ENCODE measurements around the gene TCOF1. TPM values are rescaled to one million over a fixed set of nuclear protein-coding genes. Genes with fewer than 3 reads are reported as not detected.

Gene TCOF1
- total RNA-seq, 5 donors from 2014 or later (not counting 1 experiment from before 2014, with no cell fraction given), result 50.4 to 67.8 (median 58.4) TPM

- H3K4me3 Mint-ChIP-seq, result no peak overlapping the region
- peaks cover 14 to 19% (median 16%) of the 10 kb centered on the region in 3 donors for H3K4me1 Mint-ChIP-seq
- H3K36me3 Mint-ChIP-seq, result no peaks in the 10 kb centered on the region
- H3K4me1 ChIP-seq (ENCODE audit: control insufficient read depth in 1 of 2, extremely low read depth in 1 of 2, insufficient read depth in 2 of 2, low read length in 2 of 2), result peaks cover 0 to 12% of the 10 kb centered on the region in 2 experiments
- ChIA-PET CTCF (interaction anchor here in 1 of 2 donors (0.6 kb wide), 1 partner anchor 1612 kb away, joined by 3 read pairs; no protein-coding TSS in a partner anchor), POLR2A (no interaction called here)
- ATAC-seq (replicated peaks in 1 of 4) (no peak), DNase-seq (no peak)
- H3K27me3 ChIP-seq (replicated peaks in 1 of 2; ENCODE audit: control insufficient read depth in 2 of 2, extremely low read depth in 1 of 2, insufficient read depth in 2 of 2, low read length in 1 of 2), result peaks cover 0 to 11% of the 10 kb centered on the region in 2 experiments
- H3K27ac Mint-ChIP-seq, result no peak overlapping the region
- 80% methylated on average over 2 of the region's 6 CpGs for WGBS (ENCODE audit: insufficient coverage)
- H3K36me3 ChIP-seq (ENCODE audit: control insufficient read depth in 2 of 2, extremely low read depth in 1 of 2, insufficient read depth in 1 of 2, low read length in 1 of 2), result no peaks in the 10 kb centered on the region
- no peak overlapping the region for H3K4me3 ChIP-seq (ENCODE audit: control insufficient read depth in 1 of 2, extremely low read depth in 1 of 2, low read length in 1 of 2)
- H3K9me3 ChIP-seq, result no peaks in the 10 kb centered on the region
- H3K27me3 Mint-ChIP-seq, result peaks cover 0 to 4% of the 10 kb centered on the region in 2 donors
- H3K27ac ChIP-seq (ENCODE audit: low read length), result no peak overlapping the region
- H3K9me3 Mint-ChIP-seq, result no peaks in the 10 kb centered on the region
These were observed 10.9 kb upstream of the TCOF1 start for GRCh38 chr5:150346592-150346991.

DNA sequence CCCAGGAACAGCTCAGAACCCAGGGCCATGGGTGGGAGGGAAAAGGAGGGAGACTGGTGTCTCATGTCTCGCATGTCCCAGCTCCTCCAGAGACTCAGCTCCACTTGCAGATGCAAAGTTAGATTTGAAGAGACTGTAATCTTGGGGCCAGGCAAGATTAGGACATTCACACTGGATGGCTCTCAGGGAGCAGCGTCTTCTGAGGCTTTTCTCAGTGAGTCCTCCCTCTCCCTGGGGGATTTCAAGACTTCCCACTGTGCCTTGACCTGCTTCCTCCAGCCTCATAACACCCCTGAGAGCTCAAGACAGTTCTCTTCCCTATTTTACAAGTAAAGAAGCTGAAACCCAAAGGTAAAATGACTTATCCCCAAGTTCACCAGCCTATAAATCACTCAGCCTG lies 10.5 kb upstream of the TCOF1 start:
- POLR2A ChIA-PET, result no interaction called here
- no peak overlapping the region for H3K4me3 Mint-ChIP-seq
- ATAC-seq (replicated peaks in 1 of 4), result no peak
- peaks cover 0 to 4% of the 10 kb centered on the region in 2 donors for H3K27me3 Mint-ChIP-seq
- 75% methylated on average over 1 of the region's 2 CpGs for WGBS (ENCODE audit: insufficient coverage)
- no peak for DNase-seq
- H3K36me3 Mint-ChIP-seq, result no peaks in the 10 kb centered on the region
- no peak overlapping the region for H3K27ac Mint-ChIP-seq
- CTCF ChIA-PET, result no interaction called here
- Histone ChIP-seq H3K27me3 (replicated peaks in 1 of 2; ENCODE audit: control insufficient read depth in 2 of 2, extremely low read depth in 1 of 2, insufficient read depth in 2 of 2, low read length in 1 of 2) (peaks cover 0 to 11% of the 10 kb centered on the region in 2 experiments), H3K27ac (ENCODE audit: low read length) (no peak overlapping the region), H3K9me3 (no peaks in the 10 kb centered on the region), H3K4me3 (ENCODE audit: control insufficient read depth in 1 of 2, extremely low read depth in 1 of 2, low read length in 1 of 2) (no peak overlapping the region), H3K36me3 (ENCODE audit: control insufficient read depth in 2 of 2, extremely low read depth in 1 of 2, insufficient read depth in 1 of 2, low read length in 1 of 2) (no peaks in the 10 kb centered on the region), H3K4me1 (ENCODE audit: control insufficient read depth in 1 of 2, extremely low read depth in 1 of 2, insufficient read depth in 2 of 2, low read length in 2 of 2) (peaks cover 0 to 12% of the 10 kb centered on the region in 2 experiments)
- H3K9me3 Mint-ChIP-seq, result no peaks in the 10 kb centered on the region
- H3K4me1 Mint-ChIP-seq, result peaks cover 16 to 19% (median 16%) of the 10 kb centered on the region in 3 donors

- Mint-ChIP-seq H3K4me1 (peaks cover 14 to 16% (median 16%) of the 10 kb centered on the region in 3 donors), H3K9me3 (no peaks in the 10 kb centered on the region), H3K4me3 (no peak overlapping the region), H3K27me3 (peaks cover 0 to 4% of the 10 kb centered on the region in 2 donors), H3K27ac (no peak overlapping the region), H3K36me3 (no peaks in the 10 kb centered on the region)
- H3K36me3 ChIP-seq (ENCODE audit: control insufficient read depth in 2 of 2, extremely low read depth in 1 of 2, insufficient read depth in 1 of 2, low read length in 1 of 2), result no peaks in the 10 kb centered on the region
- ATAC-seq (replicated peaks in 1 of 4) (no peak), DNase-seq (no peak)
- peaks cover 0 to 12% of the 10 kb centered on the region in 2 experiments for H3K4me1 ChIP-seq (ENCODE audit: control insufficient read depth in 1 of 2, extremely low read depth in 1 of 2, insufficient read depth in 2 of 2, low read length in 2 of 2)
- H3K4me3 ChIP-seq (ENCODE audit: control insufficient read depth in 1 of 2, extremely low read depth in 1 of 2, low read length in 1 of 2), result no peak overlapping the region
- H3K27ac ChIP-seq (ENCODE audit: low read length), result no peak overlapping the region
- 20% methylated on average over 6 of the region's 9 CpGs for WGBS (ENCODE audit: insufficient coverage)
- H3K9me3 ChIP-seq, result no peaks in the 10 kb centered on the region
- CTCF ChIA-PET, result no interaction called here
- peaks cover 0 to 11% of the 10 kb centered on the region in 2 experiments for H3K27me3 ChIP-seq (replicated peaks in 1 of 2; ENCODE audit: control insufficient read depth in 2 of 2, extremely low read depth in 1 of 2, insufficient read depth in 2 of 2, low read length in 1 of 2)
- POLR2A ChIA-PET, result no interaction called here
These were observed 10.0 kb upstream of the TCOF1 start for GRCh38 chr5:150347451-150347850.

GRCh38 chr5:150349681-150350275 lies 7.7 kb upstream of the TCOF1 start:
- DNase-seq (no peak), ATAC-seq (replicated peaks in 1 of 4) (no peak)
- POLR2A ChIA-PET, result no interaction called here
- Histone ChIP-seq H3K27ac (ENCODE audit: low read length) (no peak overlapping the region), H3K36me3 (ENCODE audit: control insufficient read depth in 2 of 2, extremely low read depth in 1 of 2, insufficient read depth in 1 of 2, low read length in 1 of 2) (no peaks in the 10 kb centered on the region), H3K27me3 (replicated peaks in 1 of 2; ENCODE audit: control insufficient read depth in 2 of 2, extremely low read depth in 1 of 2, insufficient read depth in 2 of 2, low read length in 1 of 2) (peaks cover 0 to 7% of the 10 kb centered on the region in 2 experiments), H3K4me3 (ENCODE audit: control insufficient read depth in 1 of 2, extremely low read depth in 1 of 2, low read length in 1 of 2) (no peak overlapping the region), H3K9me3 (no peaks in the 10 kb centered on the region), H3K4me1 (ENCODE audit: control insufficient read depth in 1 of 2, extremely low read depth in 1 of 2, insufficient read depth in 2 of 2, low read length in 2 of 2) (peaks cover 0 to 9% of the 10 kb centered on the region in 2 experiments)
- H3K27me3 Mint-ChIP-seq, result no peaks in the 10 kb centered on the region
- no peaks in the 10 kb centered on the region for H3K36me3 Mint-ChIP-seq
- 80% methylated on average over 1 of the region's 6 CpGs for WGBS (ENCODE audit: insufficient coverage)
- CTCF ChIA-PET, result interaction anchor here in 1 of 2 donors (0.5 to 1.5 kb wide), 2 partner anchors 186 to 302 kb away, joined by 3 to 4 read pairs; no protein-coding TSS in a partner anchor
- peaks cover 13 to 16% (median 13%) of the 10 kb centered on the region in 3 donors for H3K4me1 Mint-ChIP-seq
- H3K9me3 Mint-ChIP-seq, result no peaks in the 10 kb centered on the region
- H3K27ac Mint-ChIP-seq, result no peak overlapping the region
- no peak overlapping the region for H3K4me3 Mint-ChIP-seq

DNA sequence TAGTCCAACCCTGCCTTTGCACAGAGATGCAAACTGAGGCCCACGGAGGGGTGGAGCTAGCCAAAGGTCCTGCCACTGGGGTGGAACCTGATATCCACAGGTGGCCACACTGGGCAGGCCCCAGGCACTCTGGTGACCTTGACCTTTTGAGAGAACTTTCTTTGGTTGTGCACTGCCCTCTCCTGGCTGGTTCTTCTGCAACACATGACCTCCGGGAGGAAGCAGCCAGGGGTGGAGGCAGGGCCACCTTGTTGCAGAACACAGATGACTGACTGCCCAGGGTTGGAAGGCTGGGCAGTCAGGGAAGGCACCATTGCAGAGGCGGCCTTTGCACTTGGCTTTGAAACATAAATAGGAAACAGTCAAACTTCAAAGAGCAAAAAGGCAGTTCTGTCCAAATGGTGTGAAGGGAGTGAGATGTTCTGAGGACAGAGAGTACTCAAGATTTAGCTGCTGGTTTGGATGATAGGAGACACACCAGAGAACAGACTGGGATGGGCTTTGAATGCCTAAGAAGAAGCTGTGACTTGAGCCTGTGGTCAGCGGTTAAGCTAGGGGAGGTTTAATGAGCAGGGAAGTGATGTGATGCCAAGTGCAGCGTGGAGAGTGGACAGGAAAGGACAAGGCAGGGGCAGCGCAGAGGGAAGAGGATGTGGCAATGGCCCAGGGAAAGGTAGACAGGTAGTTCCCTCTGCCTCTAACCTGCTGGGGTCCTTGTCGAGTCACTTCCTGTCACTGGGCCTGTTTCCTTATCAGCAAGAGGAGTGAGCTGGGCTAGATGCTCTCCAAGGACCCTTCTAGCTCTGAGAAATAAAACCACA lies 6.8 kb upstream of the TCOF1 start:
- H3K36me3 ChIP-seq (ENCODE audit: control insufficient read depth in 2 of 2, extremely low read depth in 1 of 2, insufficient read depth in 1 of 2, low read length in 1 of 2), result no peaks in the 10 kb centered on the region
- Mint-ChIP-seq H3K27ac (peak overlapping the region; percentile 83 to 87), H3K36me3 (no peaks in the 10 kb centered on the region), H3K4me3 (peak overlapping the region in 1 of 3 donors; percentile 41), H3K9me3 (no peaks in the 10 kb centered on the region), H3K27me3 (no peaks in the 10 kb centered on the region), H3K4me1 (peaks cover 13 to 16% (median 13%) of the 10 kb centered on the region in 3 donors)
- ATAC-seq (replicated peaks in 1 of 4) (peak; percentile 77 to 85 (median 80)), DNase-seq (peak in 23 of 35 experiments; percentile 6 to 59 (median 19))
- H3K27ac ChIP-seq (ENCODE audit: low read length), result peak overlapping the region; percentile 35
- WGBS (ENCODE audit: insufficient coverage), result 45% methylated on average over 5 of the region's 7 CpGs
- H3K4me1 ChIP-seq (ENCODE audit: control insufficient read depth in 1 of 2, extremely low read depth in 1 of 2, insufficient read depth in 2 of 2, low read length in 2 of 2), result peaks cover 0 to 9% of the 10 kb centered on the region in 2 experiments
- CTCF ChIA-PET, result interaction anchor here (0.5 to 1.5 kb wide), 6 partner anchors 8 to 187 kb away, joined by 3 to 7 read pairs (median 4); no protein-coding TSS in a partner anchor
- no peak overlapping the region for H3K4me3 ChIP-seq (ENCODE audit: control insufficient read depth in 1 of 2, extremely low read depth in 1 of 2, low read length in 1 of 2)
- H3K27me3 ChIP-seq (replicated peaks in 1 of 2; ENCODE audit: control insufficient read depth in 2 of 2, extremely low read depth in 1 of 2, insufficient read depth in 2 of 2, low read length in 1 of 2), result peaks cover 0 to 7% of the 10 kb centered on the region in 2 experiments
- POLR2A ChIA-PET, result no interaction called here
- H3K9me3 ChIP-seq, result no peaks in the 10 kb centered on the region

- Histone ChIP-seq H3K4me3 (ENCODE audit: control insufficient read depth in 1 of 2, extremely low read depth in 1 of 2, low read length in 1 of 2) (no peak overlapping the region), H3K27me3 (replicated peaks in 1 of 2; ENCODE audit: control insufficient read depth in 2 of 2, extremely low read depth in 1 of 2, insufficient read depth in 2 of 2, low read length in 1 of 2) (peaks cover 0 to 2% of the 10 kb centered on the region in 2 experiments), H3K27ac (ENCODE audit: low read length) (no peak overlapping the region), H3K9me3 (no peaks in the 10 kb centered on the region), H3K36me3 (ENCODE audit: control insufficient read depth in 2 of 2, extremely low read depth in 1 of 2, insufficient read depth in 1 of 2, low read length in 1 of 2) (no peaks in the 10 kb centered on the region), H3K4me1 (ENCODE audit: control insufficient read depth in 1 of 2, extremely low read depth in 1 of 2, insufficient read depth in 2 of 2, low read length in 2 of 2) (peaks cover 2 to 17% of the 10 kb centered on the region in 2 experiments)
- H3K4me1 Mint-ChIP-seq, result peaks cover 21 to 25% (median 21%) of the 10 kb centered on the region in 3 donors
- H3K4me3 Mint-ChIP-seq, result no peak overlapping the region
- H3K27me3 Mint-ChIP-seq, result no peaks in the 10 kb centered on the region
- ATAC-seq (replicated peaks in 1 of 4), result no peak
- H3K36me3 Mint-ChIP-seq, result no peaks in the 10 kb centered on the region
- whole genome bisulfite sequencing (ENCODE audit: insufficient coverage), result no CpG with 5 or more reads among the region's 6 CpGs
- H3K27ac Mint-ChIP-seq, result peak overlapping the region in 1 of 2 donors; percentile 41
- CTCF ChIA-PET, result interaction anchor here in 1 of 2 donors (0.5 kb wide), 1 partner anchor 14 kb away, joined by 3 read pairs; no protein-coding TSS in a partner anchor
- POLR2A ChIA-PET, result interaction anchor here in 1 of 2 donors (0.7 kb wide), 1 partner anchor 64 kb away, joined by 3 read pairs; no protein-coding TSS in a partner anchor
- H3K9me3 Mint-ChIP-seq, result no peaks in the 10 kb centered on the region
- no peak for DNase-seq
These were observed 5.1 kb upstream of the TCOF1 start for GRCh38 chr5:150352244-150353031.

Measured in T-cell (primary cell).